ENCODE measurements around the gene RHBDL2. TPM values are rescaled to one million over a fixed set of nuclear protein-coding genes. Genes with fewer than 3 reads are reported as not detected.

RHBDL2 gene
- total and polyA plus RNA-seq, 2 experiments from 2014 or later = 0.90 to 1.2 TPM

- TF ChIP-seq ZNF462 (CRISPR knock-in tag; IDR thresholded peaks at IDR 0.05) = no peak
- TF ChIP-seq ZNF331 (CRISPR knock-in tag; IDR thresholded peaks at IDR 0.05; ENCODE audit: low read depth) = no peak
- TF ChIP-seq CREB1 (CRISPR knock-in tag; IDR thresholded peaks at IDR 0.05; ENCODE audit: low read depth) = no peak
- TF ChIP-seq CTCF (conservative IDR thresholded peaks at IDR 0.05; ENCODE audit: low read depth in 2 of 2) = no peak
These were observed 20.5 kb upstream of the RHBDL2 start (continued) for GRCh38 chr1:38962113-38962512.

GRCh38 chr1:38958967-38959366, 17.3 kb upstream of the RHBDL2 start:
- Histone ChIP-seq H3K79me2 (replicated peaks; ENCODE audit: insufficient read depth) (no peaks in the 10 kb centered on the region), H3K27me3 (ENCODE audit: insufficient read depth) (no peaks in the 10 kb centered on the region), H3K4me3 (no peak overlapping the region), H3K36me3 (ENCODE audit: insufficient read depth) (no peaks in the 10 kb centered on the region), H4K20me1 (replicated peaks; ENCODE audit: insufficient read depth) (no peaks in the 10 kb centered on the region), H3K4me2 (no peak overlapping the region), H3K27ac (ENCODE audit: low read depth) (no peak overlapping the region), H3K9me2 (ENCODE audit: insufficient read depth) (no peaks in the 10 kb centered on the region), H3F3A (replicated peaks; ENCODE audit: low read depth) (0 out of 2 replicates have a peak, but pooled peaks cover 3% of the 10 kb centered on the region), H2AFZ (peak overlapping the region; percentile 40; the same call in 1 of the 2 replicates), H3K4me1 (ENCODE audit: insufficient read depth) (no peaks in the 10 kb centered on the region)
- Mint-ChIP-seq H3K4me3 (no peak overlapping the region), H3K4me1 (peaks cover 10% of the 10 kb centered on the region; the same call in 1 of the 3 replicates), H3K27me3 (ENCODE audit: insufficient read depth, low read depth, poor library complexity) (peaks cover 4% of the 10 kb centered on the region), H3K36me3 (ENCODE audit: low read depth) (no peaks in the 10 kb centered on the region), H3K9me3 (peaks cover 3% of the 10 kb centered on the region; the same call in 1 of the 3 replicates), H3K27ac (peak overlapping the region; percentile 85)
- DNase-seq (ENCODE audit: low spot score) = no peak
- no peak for ATAC-seq
- TF ChIP-seq CTCF (conservative IDR thresholded peaks at IDR 0.05; ENCODE audit: low read depth in 2 of 2) = no peak
- TF ChIP-seq ETS1 (IDR thresholded peaks at IDR 0.05) = no peak
- TF ChIP-seq STAT1 (IDR thresholded peaks at IDR 0.05; ENCODE audit: unreplicated experiment) = no peak
